Esophagus squamous epithelium (tissue), 5 donors: Measurements from ENCODE around the gene ECE1. TPM values are rescaled to one million over a fixed set of nuclear protein-coding genes. Genes with fewer than 3 reads are reported as not detected.

Experiments
- DNase-seq: peaks from one replicate; lab custom pipeline; 2025; lab: John Stamatoyannopoulos, UW
- H3K27ac ChIP-seq, 4 donors: fragments of 200-600 bp; sonication (generic); one replicate each; pipeline ENCODE4 v1.5.1; 2016 to 2019; ENCODE audit warnings: mild to moderate bottlenecking in 1 of 4
- H3K27me3 ChIP-seq, 4 donors: fragments of 200-600 bp; sonication (generic); 1 replicate in 3 of 4; 2 replicates in 1 of 4; pipeline versions ENCODE4 v1.5.1 to v1.6.0; 2017 to 2021; ENCODE audit warnings: antibody characterized with exemption in 1 of 4
- H3K36me3 ChIP-seq, 3 donors: fragments of 200-600 bp; sonication (generic); one replicate each; pipeline ENCODE4 v1.5.1; 2016 to 2019
- H3K4me1 ChIP-seq, 3 donors: fragments of 200-600 bp; sonication (generic); one replicate each; pipeline ENCODE4 v1.5.1; 2017 to 2019
- H3K4me3 ChIP-seq, 4 donors: fragments of 200-600 bp; sonication (generic); 1 replicate in 3 of 4; 2 replicates in 1 of 4; pipeline ENCODE4 v1.5.1; 2016 to 2019; ENCODE audit warnings: mild to moderate bottlenecking in 2 of 4, moderate library complexity in 1 of 4
- H3K9me3 ChIP-seq, 3 donors: fragments of 200-600 bp; sonication (generic); one replicate each; pipeline ENCODE4 v1.5.1; 2016 to 2019
- POLR2A ChIP-seq, 4 donors: fragments of 450-650 bp; IDR thresholded peaks; one replicate each; pipeline ENCODE4 v1.6.1; 2017; ENCODE audit warnings: antibody characterized with exemption in 4 of 4, mild to moderate bottlenecking in 4 of 4, moderate library complexity in 3 of 4
- whole genome bisulfite sequencing, 2 donors: methylation state at CpG; one replicate each; pipeline ENCODE4 v1.1.5; 2018; 5-methylcytosine and 5-hydroxymethylcytosine counted together
- intact Hi-C: fragments of 100-400 bp; cut with DNase I; formaldehyde crosslinking; loops from one replicate; pipeline ENCODE4 v1.15.0; 2022
- total RNA-seq, 4 donors: library from RNA; depleted of rRNA; stranded (reverse); fragments of >200 nt; gene quantifications; one replicate each; pipeline ENCODE4 v1.1.0, GENCODE V29; 2016
- TF ChIP-seq, protein P1 (sequence below), 6 experiments: fragments of 450-650 bp in 4 of 6; fragments of 200-600 bp in 2 of 6; sonication (generic) in 2 of 6; IDR thresholded peaks; one replicate each; pipeline ENCODE4 v1.5.1; 2016 to 2019; ENCODE audit warnings: antibody characterized with exemption in 6 of 6, mild to moderate bottlenecking in 4 of 6, moderate library complexity in 4 of 6
- donor health status: DM: yes; HTN: yes; CAD: no.

The ECE1 gene
- total RNA-seq, 4 donors from 2014 or later = 11.3 to 42.2 (median 24.1) TPM

DNA sequence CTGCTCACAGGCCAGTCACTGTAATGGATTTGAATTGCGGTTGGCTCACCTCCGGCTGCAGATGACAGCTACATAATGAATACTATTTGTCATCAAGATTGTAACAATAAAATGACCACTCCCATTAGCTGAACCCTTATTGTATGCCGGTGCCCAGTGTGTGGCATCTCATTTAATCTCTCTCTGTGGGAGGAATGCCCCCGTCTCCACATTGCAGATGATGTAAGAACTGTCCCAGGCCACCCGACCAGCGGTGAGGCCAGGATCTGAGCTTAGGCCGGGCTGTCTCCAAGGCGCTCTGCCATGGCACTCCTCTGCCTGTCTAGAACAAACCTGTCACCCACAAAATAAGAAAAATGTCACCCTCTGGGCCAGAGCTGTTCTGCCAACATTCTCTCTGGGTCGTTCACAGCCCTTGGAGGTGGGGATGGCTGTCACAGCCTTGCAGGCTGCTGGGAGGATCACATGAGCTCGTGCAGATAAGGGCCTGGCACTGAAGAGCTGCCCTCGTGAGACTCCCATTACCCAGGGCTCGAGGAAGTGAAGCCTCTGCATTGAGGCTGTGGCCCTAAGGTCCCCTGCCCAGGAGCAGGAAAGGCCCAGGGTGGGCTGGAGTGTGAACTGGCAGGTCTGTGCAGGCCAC is 52.7 kb downstream of the ECE1 start:
- TF ChIP-seq, protein P1, sequence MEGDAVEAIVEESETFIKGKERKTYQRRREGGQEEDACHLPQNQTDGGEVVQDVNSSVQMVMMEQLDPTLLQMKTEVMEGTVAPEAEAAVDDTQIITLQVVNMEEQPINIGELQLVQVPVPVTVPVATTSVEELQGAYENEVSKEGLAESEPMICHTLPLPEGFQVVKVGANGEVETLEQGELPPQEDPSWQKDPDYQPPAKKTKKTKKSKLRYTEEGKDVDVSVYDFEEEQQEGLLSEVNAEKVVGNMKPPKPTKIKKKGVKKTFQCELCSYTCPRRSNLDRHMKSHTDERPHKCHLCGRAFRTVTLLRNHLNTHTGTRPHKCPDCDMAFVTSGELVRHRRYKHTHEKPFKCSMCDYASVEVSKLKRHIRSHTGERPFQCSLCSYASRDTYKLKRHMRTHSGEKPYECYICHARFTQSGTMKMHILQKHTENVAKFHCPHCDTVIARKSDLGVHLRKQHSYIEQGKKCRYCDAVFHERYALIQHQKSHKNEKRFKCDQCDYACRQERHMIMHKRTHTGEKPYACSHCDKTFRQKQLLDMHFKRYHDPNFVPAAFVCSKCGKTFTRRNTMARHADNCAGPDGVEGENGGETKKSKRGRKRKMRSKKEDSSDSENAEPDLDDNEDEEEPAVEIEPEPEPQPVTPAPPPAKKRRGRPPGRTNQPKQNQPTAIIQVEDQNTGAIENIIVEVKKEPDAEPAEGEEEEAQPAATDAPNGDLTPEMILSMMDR (IDR thresholded peaks at IDR 0.05) = no peak
- TF ChIP-seq POLR2A (IDR thresholded peaks at IDR 0.05) = no peak
- Histone ChIP-seq H3K4me1 (no peaks in the 10 kb centered on the region), H3K9me3 (no peaks in the 10 kb centered on the region), H3K27me3 (no peaks in the 10 kb centered on the region), H3K4me3 (no peak overlapping the region), H3K36me3 (peaks cover 0 to 100% (median 51%) of the 10 kb centered on the region in 3 donors), H3K27ac (no peak overlapping the region)
- 76 to 79% methylated on average over 6 to 7 of the region's 12 CpGs for WGBS, 2 donors
- intact Hi-C loops = no loop called here
- no peak for DNase-seq

DNA sequence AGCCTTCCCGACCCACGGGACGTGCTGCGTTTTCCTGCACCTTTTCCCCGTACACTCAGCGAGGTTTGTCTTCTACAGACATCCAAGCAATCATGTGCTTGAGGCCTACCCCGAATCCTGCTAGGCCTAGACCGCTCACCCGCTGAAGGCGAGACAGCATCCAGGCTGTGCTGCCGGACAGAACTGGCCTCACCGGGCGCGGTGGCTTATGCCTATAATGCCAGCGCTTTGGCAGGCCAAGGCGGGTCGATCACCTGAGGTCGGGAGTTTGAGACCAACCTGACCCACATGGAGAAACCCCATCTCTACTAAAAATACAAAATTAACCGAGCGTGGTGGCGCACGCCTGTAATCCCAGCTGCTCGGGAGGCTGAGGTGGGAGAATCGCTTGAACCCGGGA is 54.1 kb downstream of the ECE1 start:
- H3K4me1 ChIP-seq = no peaks in the 10 kb centered on the region
- DNase-seq = no peak
- no peaks in the 10 kb centered on the region for H3K9me3 ChIP-seq
- H3K4me3 ChIP-seq = no peak overlapping the region
- TF ChIP-seq, protein P1 (IDR thresholded peaks at IDR 0.05) = no peak
- TF ChIP-seq POLR2A (IDR thresholded peaks at IDR 0.05) = no peak
- intact Hi-C loops = no loop called here
- WGBS, 2 donors = 91 to 96% methylated on average over 6 to 20 of the region's 25 CpGs
- H3K36me3 ChIP-seq = peaks cover 0 to 100% (median 48%) of the 10 kb centered on the region in 3 donors
- H3K27ac ChIP-seq = no peak overlapping the region
- no peaks in the 10 kb centered on the region for H3K27me3 ChIP-seq

DNA sequence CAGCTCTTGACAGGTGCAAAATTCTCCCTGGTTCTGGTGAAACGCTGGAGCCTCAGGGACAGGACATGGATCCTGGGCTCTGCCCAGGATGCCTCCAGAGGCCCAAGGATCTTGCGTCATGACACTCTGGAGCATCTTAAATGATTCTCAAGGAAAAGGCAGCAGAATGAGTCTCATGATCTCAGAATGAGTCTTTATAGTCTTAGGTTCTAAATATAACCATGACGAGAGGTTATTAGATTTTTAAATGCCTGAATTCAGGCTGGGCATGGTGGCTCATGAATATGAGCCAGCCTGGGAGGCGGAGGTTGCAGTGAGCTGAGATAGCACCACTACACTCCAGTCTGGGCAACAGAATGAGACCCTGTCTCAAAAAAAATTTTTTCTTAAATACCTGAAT is 55.5 kb downstream of the ECE1 start:
- WGBS, 2 donors = 78 to 81% methylated on average over 4 of the region's 4 CpGs
- H3K9me3 ChIP-seq = no peaks in the 10 kb centered on the region
- DNase-seq = no peak
- H3K4me3 ChIP-seq = no peak overlapping the region
- H3K27me3 ChIP-seq = no peaks in the 10 kb centered on the region
- H3K4me1 ChIP-seq = no peaks in the 10 kb centered on the region
- no peak for TF ChIP-seq POLR2A (IDR thresholded peaks at IDR 0.05)
- H3K27ac ChIP-seq = no peak overlapping the region
- intact Hi-C loops = loop anchor here (5.0 kb wide), 1 partner anchor 133 kb away; no protein-coding TSS in a partner anchor
- peaks cover 0 to 98% (median 50%) of the 10 kb centered on the region in 3 donors for H3K36me3 ChIP-seq

DNA sequence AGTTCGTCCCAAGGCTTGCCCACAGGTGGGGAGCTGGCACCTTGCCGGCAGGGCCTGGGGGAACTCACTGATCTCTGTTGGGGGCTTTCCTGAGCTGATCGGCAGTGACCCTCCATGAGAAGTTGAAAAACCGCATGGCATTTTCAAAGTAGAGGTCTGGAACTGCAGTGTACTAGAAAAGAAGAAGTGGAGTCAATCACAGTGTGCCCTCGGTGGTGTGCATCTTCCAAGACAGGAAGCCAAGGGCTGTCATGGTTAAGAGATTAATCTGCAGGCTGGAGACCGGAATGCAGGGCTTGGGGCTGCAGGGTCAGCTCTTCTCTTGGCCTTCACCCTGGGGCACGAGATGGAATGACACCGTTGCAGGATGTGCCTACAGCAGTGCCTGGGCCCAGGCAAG is 56.8 kb downstream of the ECE1 start:
- intact Hi-C loops = loop anchor here (5.0 kb wide), 1 partner anchor 134 kb away; no protein-coding TSS in a partner anchor
- TF ChIP-seq, protein P1 (IDR thresholded peaks at IDR 0.05) = no peak
- no peak for TF ChIP-seq POLR2A (IDR thresholded peaks at IDR 0.05)
- H3K4me1 ChIP-seq = no peaks in the 10 kb centered on the region
- no peak overlapping the region for H3K4me3 ChIP-seq
- 45 to 58% methylated on average over 4 of the region's 8 CpGs for WGBS, 2 donors
- DNase-seq = no peak
- H3K36me3 ChIP-seq = peaks cover 0 to 98% (median 52%) of the 10 kb centered on the region in 3 donors
- no peaks in the 10 kb centered on the region for H3K9me3 ChIP-seq
- H3K27me3 ChIP-seq = no peaks in the 10 kb centered on the region
- no peak overlapping the region for H3K27ac ChIP-seq

DNA sequence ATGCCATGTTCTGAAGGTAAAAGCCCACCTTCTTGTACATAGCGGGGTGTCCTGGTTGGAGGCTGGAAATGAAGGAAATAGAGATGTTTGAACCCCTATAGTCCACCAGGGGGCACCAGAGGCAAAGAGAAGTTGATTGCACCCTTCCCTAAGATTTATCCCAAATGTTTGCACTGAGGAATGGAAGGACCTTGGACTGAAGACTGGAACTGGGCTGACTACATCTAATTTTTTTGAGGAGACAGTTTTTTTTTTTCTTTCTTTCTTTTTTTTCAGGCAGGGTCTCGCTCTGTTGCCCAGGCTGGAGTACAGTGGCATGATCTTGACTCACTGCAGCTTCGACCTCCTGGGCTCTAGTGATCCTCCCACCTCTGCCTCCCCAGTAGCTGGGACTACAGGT is 58.2 kb downstream of the ECE1 start:
- WGBS, 2 donors = 74 to 79% methylated on average over 3 of the region's 3 CpGs
- Histone ChIP-seq H3K9me3 (no peaks in the 10 kb centered on the region), H3K27me3 (no peaks in the 10 kb centered on the region), H3K4me3 (no peak overlapping the region), H3K4me1 (no peaks in the 10 kb centered on the region), H3K27ac (no peak overlapping the region), H3K36me3 (peaks cover 0 to 98% (median 54%) of the 10 kb centered on the region in 3 donors)
- intact Hi-C loops = loop anchor here (5.0 kb wide), 1 partner anchor 135 kb away; no protein-coding TSS in a partner anchor
- no peak for DNase-seq
- TF ChIP-seq, protein P1 (IDR thresholded peaks at IDR 0.05) = peak; percentile 56 to 83 (median 80)
- no peak for TF ChIP-seq POLR2A (IDR thresholded peaks at IDR 0.05)
